Peyer's patch (tissue), 4 donors: ENCODE data around the gene KCNJ5.

ENCODE experiments used
- CTCF ChIP-seq, 6 experiments: fragments of 450-650 bp in 4 of 6; fragments of 200-600 bp in 2 of 6; sonication (generic) in 1 of 6; IDR thresholded peaks; one replicate each; pipeline ENCODE4 v1.5.1; 2017 to 2019; ENCODE audit warnings: antibody characterized with exemption in 6 of 6, mild to moderate bottlenecking in 3 of 6, moderate library complexity in 1 of 6
- POLR2A ChIP-seq, 2 donors: fragments of 450-650 bp; IDR thresholded peaks; one replicate each; pipeline ENCODE4 v1.5.1; 2017; ENCODE audit warnings: antibody characterized with exemption in 2 of 2, mild to moderate bottlenecking in 2 of 2, moderate library complexity in 2 of 2

DNA sequence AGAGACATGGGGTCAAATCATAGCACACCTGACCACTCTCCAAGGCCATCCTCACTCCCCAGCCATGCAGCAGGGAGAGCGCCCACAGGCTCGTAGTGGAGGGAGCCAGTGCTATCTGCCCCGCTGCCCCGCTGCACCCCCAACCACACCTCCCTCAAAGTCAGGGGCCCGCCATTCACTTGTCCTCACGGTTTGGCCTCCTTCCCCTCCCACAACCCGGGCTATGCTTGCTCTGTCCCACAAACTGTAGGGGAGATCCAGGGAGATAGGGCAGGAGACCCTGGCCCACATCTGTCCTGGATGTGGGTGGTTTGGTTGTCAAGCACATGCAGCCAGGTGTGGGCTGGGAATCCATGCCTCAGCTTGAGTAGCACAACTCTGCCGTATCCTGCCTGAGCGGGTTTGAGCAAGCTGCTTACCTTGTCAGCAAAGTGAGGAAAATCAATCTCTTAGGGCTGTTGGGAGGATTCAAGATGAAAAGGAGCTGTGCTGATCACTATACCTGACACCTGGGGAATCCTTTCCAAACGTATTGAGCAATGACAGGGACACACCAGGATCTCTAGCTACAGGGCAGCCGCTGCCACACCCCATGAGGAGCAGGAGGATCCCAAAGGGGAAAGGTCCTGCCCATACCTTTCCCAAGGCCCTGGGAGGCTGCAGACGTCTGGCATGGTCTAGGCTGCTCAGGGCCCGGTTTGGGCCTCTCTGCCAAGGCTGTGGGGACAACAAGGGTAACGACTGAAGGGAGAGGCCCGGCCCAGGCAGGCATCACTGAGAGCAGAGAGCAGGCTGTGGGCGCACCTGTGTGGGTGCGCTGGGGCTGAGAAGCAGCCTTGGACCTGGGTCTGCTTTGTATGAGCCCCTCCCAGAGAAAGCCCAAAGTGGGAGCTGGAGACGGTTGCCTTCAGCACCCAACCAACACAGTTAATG lies 23.3 kb downstream of the KCNJ5 start:
- TF ChIP-seq CTCF (IDR thresholded peaks at IDR 0.05) (no peak), POLR2A (IDR thresholded peaks at IDR 0.05) (no peak)
